HG03139 (cell line): Measurements from ENCODE around the gene POLR2F.
A peak's percentile ranks its signal among the peaks of the same experiment; 100 is the strongest.
"Not testable (repeated sequence)": the region's sequence is repeated elsewhere in the genome, so short reads cannot be mapped to it uniquely, and the experiment has no call there.

Experiments used
- ATAC-seq: cut with Tn5 transposase; IDR thresholded peaks from one replicate; pipeline ENCODE4 v1.9.1; 2021; ENCODE audit not compliant: unreplicated experiment

Gene POLR2F

GRCh38 chr22:37925330-37925729 is 28.2 kb upstream of the POLR2F start:
- no peak for ATAC-seq

- ATAC-seq, result no peak
Observed at GRCh38 chr22:37925767-37926166, 27.7 kb upstream of the POLR2F start.

GRCh38 chr22:37926358-37926757 is 27.1 kb upstream of the POLR2F start:
- no peak for ATAC-seq

GRCh38 chr22:37926771-37927636 is 26.5 kb upstream of the POLR2F start:
- ATAC-seq, result no peak

- no peak for ATAC-seq
Observed at GRCh38 chr22:37927637-37927936, 25.9 kb upstream of the POLR2F start.

GRCh38 chr22:37929390-37929789 is 24.1 kb upstream of the POLR2F start:
- ATAC-seq, result no peak

- ATAC-seq, result no peak
Observed at GRCh38 chr22:37930270-37930951, 23.1 kb upstream of the POLR2F start.

GRCh38 chr22:37930952-37931440 is 22.5 kb upstream of the POLR2F start:
- ATAC-seq, result no peak

GRCh38 chr22:37931893-37932389 is 21.6 kb upstream of the POLR2F start:
- no peak for ATAC-seq

GRCh38 chr22:37932401-37932800 is 21.1 kb upstream of the POLR2F start:
- ATAC-seq, result no peak

GRCh38 chr22:37932821-37933578 is 20.5 kb upstream of the POLR2F start:
- ATAC-seq, result no peak

GRCh38 chr22:37933711-37934376 is 19.7 kb upstream of the POLR2F start:
- ATAC-seq, result peak; percentile 63

- ATAC-seq, result no peak
Observed at GRCh38 chr22:37940698-37941376, 12.7 kb upstream of the POLR2F start.

GRCh38 chr22:37942133-37942532 is 11.4 kb upstream of the POLR2F start:
- no peak for ATAC-seq

- no peak for ATAC-seq
Observed at GRCh38 chr22:37943136-37943824, 10.2 kb upstream of the POLR2F start.

- ATAC-seq, result no peak
Observed at GRCh38 chr22:37943825-37944198, 9.7 kb upstream of the POLR2F start.

GRCh38 chr22:37944423-37944822 is 9.1 kb upstream of the POLR2F start:
- not testable (repeated sequence) for ATAC-seq

GRCh38 chr22:37947142-37947795 is 6.2 kb upstream of the POLR2F start:
- ATAC-seq, result not testable (repeated sequence)

GRCh38 chr22:37951305-37951704 is 2.2 kb upstream of the POLR2F start:
- no peak for ATAC-seq
